CD8-positive, alpha-beta memory T cell (primary cell): ENCODE results near the gene KCNJ9. TPM values are rescaled to one million over a fixed set of nuclear protein-coding genes. Genes with fewer than 3 reads are reported as not detected.

ENCODE experiments used
- CTCF ChIA-PET: fragments of 350-600 bp; sonication (Branson Sonifier 250); formaldehyde crosslinking; loops from one replicate; lab custom pipeline; 2021; ENCODE audit warnings: antibody characterized with exemption; lab: Charles Lee
- POLR2A ChIA-PET: fragments of 350-600 bp; sonication (Branson Sonifier 250); formaldehyde crosslinking; loops from one replicate; lab custom pipeline; 2021; ENCODE audit warnings: antibody characterized with exemption; lab: Charles Lee
- DNase-seq, 5 donors: peaks; one replicate each; pipeline versions ENCODE4 v3.0.0 to v3.0.0-alpha.2; 2020 to 2022; ENCODE audit warnings: mixed read lengths in 1 of 5
- H3K27ac ChIP-seq: one replicate; pipeline ENCODE4 v1.7.0; 2013; ENCODE audit warnings: low read depth, mild to moderate bottlenecking, low read length, moderate library complexity
- H3K27me3 ChIP-seq: 2 replicates; pipeline ENCODE4 v1.7.0; 2013; ENCODE audit warnings: low read length, mild to moderate bottlenecking; ENCODE audit not compliant: insufficient read depth, poor library complexity, severe bottlenecking
- H3K36me3 ChIP-seq: 2 replicates; pipeline ENCODE4 v1.7.0; 2013; ENCODE audit warnings: mild to moderate bottlenecking, low read length, moderate library complexity; ENCODE audit not compliant: insufficient read depth
- H3K4me1 ChIP-seq: 2 replicates; pipeline ENCODE4 v1.7.0; 2013; ENCODE audit warnings: mild to moderate bottlenecking, low read length, moderate library complexity; ENCODE audit not compliant: insufficient read depth
- H3K4me3 ChIP-seq: 2 replicates; pipeline ENCODE4 v1.7.0; 2013; ENCODE audit warnings: mild to moderate bottlenecking, low read length
- H3K9me3 ChIP-seq: 2 replicates; pipeline ENCODE4 v1.7.0; 2013; ENCODE audit warnings: mild to moderate bottlenecking, low read length
- H3K27ac Mint-ChIP-seq, 8 donors: one replicate each; pipeline ENCODE4 v1.8.0; 2020 to 2021; ENCODE audit warnings: mixed read lengths in 8 of 8, mild to moderate bottlenecking in 6 of 8, inconsistent platforms in 3 of 8, moderate library complexity in 3 of 8
- H3K27me3 Mint-ChIP-seq, 2 donors: one replicate each; pipeline ENCODE4 v1.8.0; 2020 to 2021; ENCODE audit warnings: mixed read lengths in 2 of 2, mild to moderate bottlenecking in 1 of 2, moderate library complexity in 1 of 2
- H3K36me3 Mint-ChIP-seq, 3 donors: one replicate each; pipeline ENCODE4 v1.8.0; 2020 to 2021; ENCODE audit warnings: mixed read lengths in 3 of 3, inconsistent platforms in 1 of 3, mild to moderate bottlenecking in 1 of 3
- H3K4me1 Mint-ChIP-seq, 3 donors: one replicate each; pipeline ENCODE4 v1.8.0; 2020 to 2021; ENCODE audit warnings: mixed read lengths in 3 of 3, inconsistent platforms in 1 of 3, mild to moderate bottlenecking in 1 of 3
- H3K4me3 Mint-ChIP-seq, 7 donors: one replicate each; pipeline ENCODE4 v1.8.0; 2020 to 2021; ENCODE audit warnings: mixed read lengths in 7 of 7, mild to moderate bottlenecking in 6 of 7, moderate library complexity in 4 of 7, inconsistent platforms in 2 of 7
- H3K9me3 Mint-ChIP-seq, 5 donors: one replicate each; pipeline ENCODE4 v1.8.0; 2020 to 2022; ENCODE audit warnings: mixed read lengths in 5 of 5, mild to moderate bottlenecking in 3 of 5, moderate library complexity in 2 of 5, inconsistent platforms in 1 of 5
- polyA plus RNA-seq: library from polyadenylated mRNA; unstranded; fragments of 300-500 nt; fragmentation: Illumina TruSeq; gene quantifications from one replicate; pipeline ENCODE4 v1.2.3, GENCODE V29; 2021
- total RNA-seq, 2 experiments: library from RNA; stranded (reverse); gene quantifications; one replicate each; pipeline ENCODE4 v1.2.3, GENCODE V29; 2021

KCNJ9 gene
- total and polyA plus RNA-seq, 3 experiments from 2014 or later, result 0.04 TPM; not detected in 2

GRCh38 chr1:160089883-160090282 lies 8.5 kb downstream of the KCNJ9 start:
- Histone ChIP-seq H3K27ac (no peak overlapping the region), H3K4me3 (no peak overlapping the region), H3K36me3 (peaks cover 9% of the 10 kb centered on the region), H3K9me3 (no peaks in the 10 kb centered on the region), H3K27me3 (no peaks in the 10 kb centered on the region), H3K4me1 (peaks cover 5% of the 10 kb centered on the region)
- Mint-ChIP-seq H3K27me3 (peaks cover 0 to 1% of the 10 kb centered on the region in 2 donors), H3K36me3 (peaks cover 4 to 86% (median 8%) of the 10 kb centered on the region in 3 donors), H3K4me1 (peaks cover 10 to 24% (median 13%) of the 10 kb centered on the region in 3 donors), H3K27ac (peak overlapping the region in 1 of 8 donors; percentile 3), H3K9me3 (no peaks in the 10 kb centered on the region), H3K4me3 (no peak overlapping the region)
- DNase-seq, result no peak
- ChIA-PET POLR2A (no interaction called here), CTCF (interaction anchor here (1.7 to 1.8 kb wide), 2 partner anchors 8 to 11 kb away, joined by 5 to 6 read pairs; partner anchors contain the start of gene IGSF8)

DNA sequence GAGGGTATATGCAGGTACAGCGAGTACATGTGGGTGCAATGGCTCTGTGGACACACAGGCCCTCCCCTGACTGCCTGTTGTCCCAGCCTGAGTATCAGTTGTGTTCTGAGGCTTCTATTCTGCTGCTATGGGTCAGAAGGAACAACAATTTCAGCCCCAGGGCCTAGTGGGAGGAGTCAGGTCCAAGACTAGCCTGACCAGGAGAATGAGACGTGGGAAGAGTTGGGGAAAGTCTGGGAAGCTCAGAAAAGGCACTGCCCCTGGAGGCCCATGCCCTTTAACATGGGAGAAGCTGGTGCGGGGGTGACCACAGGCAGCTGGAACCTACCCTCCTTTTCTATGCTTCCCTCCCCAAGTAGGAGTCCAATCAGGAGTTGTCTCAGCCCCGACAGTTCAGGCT lies 9.4 kb downstream of the KCNJ9 start:
- H3K27me3 ChIP-seq, result no peaks in the 10 kb centered on the region
- H3K36me3 ChIP-seq, result peaks cover 9% of the 10 kb centered on the region

GRCh38 chr1:160091666-160092223 lies 10.4 kb downstream of the KCNJ9 start:
- Mint-ChIP-seq H3K9me3 (no peaks in the 10 kb centered on the region), H3K27me3 (no peaks in the 10 kb centered on the region), H3K36me3 (peaks cover 4 to 86% (median 12%) of the 10 kb centered on the region in 3 donors), H3K4me3 (no peak overlapping the region), H3K27ac (peak overlapping the region in 2 of 8 donors; percentile 27 to 42), H3K4me1 (peaks cover 18 to 36% (median 19%) of the 10 kb centered on the region in 3 donors)
- ChIA-PET CTCF (no interaction called here), POLR2A (no interaction called here)
- DNase-seq, result no peak
- H3K27ac ChIP-seq, result no peak overlapping the region
- no peak overlapping the region for H3K4me3 ChIP-seq
- H3K36me3 ChIP-seq, result peaks cover 9% of the 10 kb centered on the region
- H3K4me1 ChIP-seq, result peaks cover 18% of the 10 kb centered on the region
- H3K27me3 ChIP-seq, result no peaks in the 10 kb centered on the region
- H3K9me3 ChIP-seq, result no peaks in the 10 kb centered on the region

More for the DNA sequence above, 9.4 kb downstream of the KCNJ9 start:
- no peaks in the 10 kb centered on the region for H3K27me3 Mint-ChIP-seq
- ChIA-PET CTCF (interaction anchor here (1.7 kb wide), 1 partner anchor 12 kb away, joined by 6 read pairs; no protein-coding TSS in a partner anchor), POLR2A (no interaction called here)
- no peak for DNase-seq
- no peak overlapping the region for H3K4me3 ChIP-seq
- peaks cover 10 to 28% (median 12%) of the 10 kb centered on the region in 3 donors for H3K4me1 Mint-ChIP-seq
- no peaks in the 10 kb centered on the region for H3K9me3 ChIP-seq
- H3K36me3 Mint-ChIP-seq, result peaks cover 4 to 88% (median 8%) of the 10 kb centered on the region in 3 donors
- peaks cover 8% of the 10 kb centered on the region for H3K4me1 ChIP-seq
- peak overlapping the region in 1 of 8 donors; percentile 75 for H3K27ac Mint-ChIP-seq
- no peak overlapping the region for H3K27ac ChIP-seq
- H3K9me3 Mint-ChIP-seq, result no peaks in the 10 kb centered on the region
- no peak overlapping the region for H3K4me3 Mint-ChIP-seq

- H3K27ac ChIP-seq, result no peak overlapping the region
- H3K27me3 Mint-ChIP-seq, result no peaks in the 10 kb centered on the region
- peaks cover 9% of the 10 kb centered on the region for H3K36me3 ChIP-seq
- DNase-seq, result no peak
- H3K27me3 ChIP-seq, result no peaks in the 10 kb centered on the region
- CTCF ChIA-PET, result interaction anchor here (2.9 kb wide), 1 partner anchor 14 kb away, joined by 7 read pairs; no protein-coding TSS in a partner anchor
- no peaks in the 10 kb centered on the region for H3K9me3 ChIP-seq
- peaks cover 26% of the 10 kb centered on the region for H3K4me1 ChIP-seq
- H3K9me3 Mint-ChIP-seq, result no peaks in the 10 kb centered on the region
- peaks cover 25 to 44% (median 26%) of the 10 kb centered on the region in 3 donors for H3K4me1 Mint-ChIP-seq
- POLR2A ChIA-PET, result no interaction called here
- H3K36me3 Mint-ChIP-seq, result peaks cover 2 to 80% (median 8%) of the 10 kb centered on the region in 3 donors
- H3K4me3 Mint-ChIP-seq, result no peak overlapping the region
- H3K4me3 ChIP-seq, result no peak overlapping the region
- no peak overlapping the region for H3K27ac Mint-ChIP-seq
These were observed 11.2 kb downstream of the KCNJ9 start for GRCh38 chr1:160092366-160093068.

DNA sequence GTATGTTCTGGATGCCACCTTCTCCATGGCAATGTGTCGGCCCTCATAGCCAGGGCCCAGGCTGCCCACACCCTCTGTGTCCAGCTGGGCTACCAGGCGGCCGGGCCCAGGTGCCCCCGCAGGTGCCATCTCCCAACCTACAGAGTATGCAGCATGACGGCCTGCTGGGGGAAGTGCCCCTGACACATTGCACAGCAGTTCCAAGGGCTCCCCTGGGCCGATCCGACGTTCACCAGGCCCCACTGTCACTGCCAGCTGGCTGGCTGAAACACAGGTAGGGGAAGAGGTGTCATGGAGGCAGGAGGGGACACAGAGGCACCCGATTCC lies 11.7 kb downstream of the KCNJ9 start:
- peak in 1 of 5 donors; percentile 43 for DNase-seq

DNA sequence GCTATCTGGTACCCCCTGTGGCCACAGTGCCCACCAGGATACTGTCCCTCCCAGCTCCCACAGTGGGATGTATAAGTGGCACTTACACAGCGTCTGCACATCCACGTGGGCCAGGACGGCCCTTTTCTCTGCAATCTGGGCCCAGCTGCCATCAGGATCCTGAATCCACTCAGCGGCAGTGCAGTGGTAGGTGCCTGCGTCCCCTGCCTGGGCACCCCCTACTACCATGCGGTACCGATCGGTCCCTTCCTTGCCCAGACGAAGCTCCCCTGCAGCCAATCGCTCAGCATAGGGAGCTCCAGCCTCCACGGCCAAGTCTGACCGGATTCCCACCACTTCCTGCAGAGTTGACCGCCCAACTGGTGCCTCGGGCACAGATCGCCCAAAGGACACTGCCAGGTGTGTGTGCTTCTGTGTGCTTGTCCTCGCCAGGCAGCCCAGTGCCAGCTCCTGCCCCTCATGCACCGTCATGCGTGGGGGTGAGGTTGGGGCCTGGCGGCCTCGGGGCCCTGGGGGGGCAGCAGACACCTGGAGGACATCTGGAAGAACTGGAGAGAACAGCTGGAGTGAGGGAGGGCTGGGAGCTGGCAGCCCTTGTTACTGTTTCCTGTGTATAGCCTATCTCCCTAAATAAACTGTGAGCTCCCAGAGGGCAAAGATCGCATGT lies 12.4 kb downstream of the KCNJ9 start:
- peak overlapping the region in 1 of 7 donors; percentile 6 for H3K4me3 Mint-ChIP-seq
- H3K4me1 Mint-ChIP-seq, result peaks cover 29 to 49% (median 31%) of the 10 kb centered on the region in 3 donors
- Histone ChIP-seq H3K9me3 (no peaks in the 10 kb centered on the region), H3K36me3 (peaks cover 9% of the 10 kb centered on the region), H3K27ac (no peak overlapping the region), H3K27me3 (no peaks in the 10 kb centered on the region), H3K4me1 (peaks cover 31% of the 10 kb centered on the region), H3K4me3 (no peak overlapping the region)
- DNase-seq, result peak in 1 of 5 donors; percentile 35
- ChIA-PET CTCF (interaction anchor here (2.9 to 6.8 kb wide), 2 partner anchors 8 to 16 kb away, joined by 7 to 81 read pairs; no protein-coding TSS in a partner anchor), POLR2A (no interaction called here)
- H3K36me3 Mint-ChIP-seq, result peaks cover under 1 to 71% (median 3%) of the 10 kb centered on the region in 3 donors
- no peaks in the 10 kb centered on the region for H3K27me3 Mint-ChIP-seq
- no peaks in the 10 kb centered on the region for H3K9me3 Mint-ChIP-seq
- no peak overlapping the region for H3K27ac Mint-ChIP-seq

More for the DNA sequence above, 11.7 kb downstream of the KCNJ9 start:
- H3K4me1 ChIP-seq, result peaks cover 31% of the 10 kb centered on the region
- POLR2A ChIA-PET, result no interaction called here
- no peak overlapping the region for H3K27ac ChIP-seq
- H3K36me3 ChIP-seq, result peaks cover 9% of the 10 kb centered on the region
- H3K9me3 ChIP-seq, result no peaks in the 10 kb centered on the region
- no peaks in the 10 kb centered on the region for H3K9me3 Mint-ChIP-seq
- H3K4me3 ChIP-seq, result no peak overlapping the region
- peak overlapping the region in 1 of 8 donors; percentile 33 for H3K27ac Mint-ChIP-seq
- H3K27me3 ChIP-seq, result no peaks in the 10 kb centered on the region
- CTCF ChIA-PET, result interaction anchor here (2.9 to 6.8 kb wide), 2 partner anchors 8 to 15 kb away, joined by 7 to 81 read pairs; no protein-coding TSS in a partner anchor
- peaks cover 29 to 49% (median 31%) of the 10 kb centered on the region in 3 donors for H3K4me1 Mint-ChIP-seq
- no peak overlapping the region for H3K4me3 Mint-ChIP-seq
- H3K27me3 Mint-ChIP-seq, result no peaks in the 10 kb centered on the region
- peaks cover 2 to 78% (median 7%) of the 10 kb centered on the region in 3 donors for H3K36me3 Mint-ChIP-seq

- no peaks in the 10 kb centered on the region for H3K9me3 ChIP-seq
These were observed 12.9 kb downstream of the KCNJ9 start for GRCh38 chr1:160094291-160094625.

More at GRCh38 chr1:160094291-160094625, 12.9 kb downstream of the KCNJ9 start:
- DNase-seq, result no peak
- ChIA-PET CTCF (interaction anchor here (2.9 to 6.8 kb wide), 2 partner anchors 9 to 16 kb away, joined by 7 to 81 read pairs; no protein-coding TSS in a partner anchor), POLR2A (no interaction called here)
- Mint-ChIP-seq H3K36me3 (peaks cover 0 to 66% (median 3%) of the 10 kb centered on the region in 3 donors), H3K4me3 (peak overlapping the region in 1 of 7 donors; percentile 6), H3K4me1 (peaks cover 31 to 53% (median 32%) of the 10 kb centered on the region in 3 donors), H3K27me3 (no peaks in the 10 kb centered on the region), H3K27ac (no peak overlapping the region), H3K9me3 (no peaks in the 10 kb centered on the region)
- H3K36me3 ChIP-seq, result peaks cover 9% of the 10 kb centered on the region
- H3K27me3 ChIP-seq, result no peaks in the 10 kb centered on the region
- no peak overlapping the region for H3K4me3 ChIP-seq
- no peak overlapping the region for H3K27ac ChIP-seq
- peaks cover 34% of the 10 kb centered on the region for H3K4me1 ChIP-seq
